ENCODE measurements around the gene TRAF1. TPM values are rescaled to one million over a fixed set of nuclear protein-coding genes. Genes with fewer than 3 reads are reported as not detected.
A peak's percentile ranks its signal among the peaks of the same experiment; 100 is the strongest.

TRAF1 gene
- polyA plus RNA-seq, 1 donor = 4.3 TPM

- DNase-seq (ENCODE audit: low read depth) = no peak
Measured at GRCh38 chr9:120941046-120941770, 14.6 kb upstream of the TRAF1 start.

- DNase-seq (ENCODE audit: low read depth) = no peak
Measured at GRCh38 chr9:120940573-120940972, 14.0 kb upstream of the TRAF1 start.

DNA sequence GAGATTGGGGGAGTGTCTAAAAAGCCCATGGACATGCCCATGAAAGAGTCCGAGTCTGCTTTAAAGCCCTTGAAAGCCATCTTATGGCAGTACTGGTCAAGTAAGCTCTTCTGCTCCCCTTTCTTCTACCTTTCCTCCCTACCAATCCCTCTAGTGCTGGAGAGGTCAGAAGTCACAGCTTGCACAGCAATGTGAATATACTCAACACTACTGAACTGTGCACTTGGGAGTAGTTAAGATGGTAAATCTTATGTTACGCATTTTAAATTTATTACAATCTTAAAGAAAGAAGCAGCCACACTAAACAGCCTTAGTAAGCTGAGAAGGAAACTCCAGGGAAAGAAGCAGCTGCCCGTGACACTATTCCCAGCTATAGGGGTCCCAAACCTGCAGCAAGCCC lies 12.3 kb upstream of the TRAF1 start:
- DNase-seq (ENCODE audit: low read depth) = no peak

- no peak for DNase-seq (ENCODE audit: low read depth)
Measured at GRCh38 chr9:120937596-120937995, 11.0 kb upstream of the TRAF1 start.

DNA sequence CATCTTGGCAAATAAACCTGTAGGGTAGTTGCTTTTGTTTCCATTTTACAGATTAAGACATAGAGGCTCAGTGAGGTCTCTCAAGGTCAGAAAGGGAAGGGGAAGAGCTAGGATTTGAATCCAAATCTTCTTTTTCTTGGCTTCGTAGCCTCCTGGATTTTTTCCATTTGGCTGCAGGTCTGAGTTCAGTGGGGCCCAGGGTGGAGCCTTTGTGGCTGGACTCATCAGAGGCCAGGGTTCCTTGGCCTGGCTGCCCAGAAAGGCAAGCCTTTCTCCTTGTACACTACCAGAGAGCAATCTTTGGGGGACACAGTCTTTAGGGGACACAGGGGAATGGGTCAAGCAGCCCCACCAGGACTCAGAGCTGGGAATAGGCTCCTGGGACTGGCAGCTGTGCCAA lies 10.5 kb upstream of the TRAF1 start:
- no peak for DNase-seq (ENCODE audit: low read depth)

DNA sequence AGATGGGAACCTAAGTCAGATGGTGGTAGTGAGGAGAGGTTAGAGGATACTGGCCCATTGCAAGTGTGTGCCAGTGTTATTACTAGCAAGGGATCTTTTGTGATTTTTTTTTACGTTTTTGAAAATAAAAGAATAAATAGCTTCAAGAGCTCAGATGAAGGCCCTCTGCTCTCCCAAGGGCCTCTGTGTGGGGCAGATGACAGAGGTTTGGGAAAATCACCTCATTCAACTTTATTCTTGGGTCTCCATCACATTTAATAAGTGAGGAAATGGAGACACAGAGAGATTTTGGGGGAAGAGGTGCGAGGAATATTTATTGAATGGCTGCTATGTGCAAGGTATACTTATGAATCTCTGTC lies 10.1 kb upstream of the TRAF1 start:
- no peak for DNase-seq (ENCODE audit: low read depth)

- peak; percentile 90 for DNase-seq (ENCODE audit: low read depth)
Measured at GRCh38 chr9:120936011-120936763, 9.6 kb upstream of the TRAF1 start.

DNA sequence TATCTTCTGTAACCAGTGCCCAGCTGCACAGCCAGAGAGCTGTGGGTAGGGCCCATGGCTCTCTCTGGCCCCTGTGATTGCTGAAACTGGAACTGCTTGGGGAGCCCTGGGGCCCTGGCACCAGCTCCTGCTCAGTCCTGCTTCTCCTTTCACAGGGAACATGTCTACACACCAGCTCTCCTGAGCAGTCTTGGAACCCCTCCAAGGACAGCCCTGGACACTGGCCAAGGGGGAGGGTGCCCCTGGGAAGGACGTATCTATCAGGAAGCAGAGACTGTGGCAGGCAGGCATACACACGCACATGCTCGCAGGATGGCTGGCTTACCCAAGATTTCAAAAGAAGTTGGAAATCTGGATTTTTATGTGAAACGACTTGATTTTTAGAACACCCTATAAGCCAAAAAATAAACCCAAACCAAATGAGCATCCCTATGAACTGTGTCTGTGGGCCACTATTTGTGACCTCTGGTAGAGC lies 8.8 kb upstream of the TRAF1 start:
- no peak for DNase-seq (ENCODE audit: low read depth)

DNA sequence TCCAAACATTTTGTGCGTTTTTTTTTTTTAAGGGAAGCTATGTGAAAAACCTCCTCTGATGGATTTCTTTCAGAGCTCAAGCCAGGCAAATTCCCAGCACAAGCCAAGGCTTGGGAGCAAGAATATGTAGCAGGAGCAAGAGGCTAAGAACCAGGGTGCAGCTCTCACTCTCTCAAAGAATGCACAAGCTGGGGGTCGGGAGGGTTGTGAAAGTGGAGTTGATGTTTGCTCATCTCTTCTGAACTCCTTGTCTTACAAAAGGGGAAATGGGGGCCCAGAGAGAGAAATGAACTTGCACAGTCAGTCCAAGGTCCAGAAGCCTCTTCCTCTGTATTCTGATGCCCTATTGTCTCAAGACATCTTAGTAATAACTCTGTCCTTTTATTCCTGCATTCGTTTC lies 7.7 kb upstream of the TRAF1 start:
- no peak for DNase-seq (ENCODE audit: low read depth)

GRCh38 chr9:120933310-120934055 lies 6.9 kb upstream of the TRAF1 start:
- no peak for DNase-seq (ENCODE audit: low read depth)

GRCh38 chr9:120932086-120932823 lies 5.7 kb upstream of the TRAF1 start:
- no peak for DNase-seq (ENCODE audit: low read depth)

DNA sequence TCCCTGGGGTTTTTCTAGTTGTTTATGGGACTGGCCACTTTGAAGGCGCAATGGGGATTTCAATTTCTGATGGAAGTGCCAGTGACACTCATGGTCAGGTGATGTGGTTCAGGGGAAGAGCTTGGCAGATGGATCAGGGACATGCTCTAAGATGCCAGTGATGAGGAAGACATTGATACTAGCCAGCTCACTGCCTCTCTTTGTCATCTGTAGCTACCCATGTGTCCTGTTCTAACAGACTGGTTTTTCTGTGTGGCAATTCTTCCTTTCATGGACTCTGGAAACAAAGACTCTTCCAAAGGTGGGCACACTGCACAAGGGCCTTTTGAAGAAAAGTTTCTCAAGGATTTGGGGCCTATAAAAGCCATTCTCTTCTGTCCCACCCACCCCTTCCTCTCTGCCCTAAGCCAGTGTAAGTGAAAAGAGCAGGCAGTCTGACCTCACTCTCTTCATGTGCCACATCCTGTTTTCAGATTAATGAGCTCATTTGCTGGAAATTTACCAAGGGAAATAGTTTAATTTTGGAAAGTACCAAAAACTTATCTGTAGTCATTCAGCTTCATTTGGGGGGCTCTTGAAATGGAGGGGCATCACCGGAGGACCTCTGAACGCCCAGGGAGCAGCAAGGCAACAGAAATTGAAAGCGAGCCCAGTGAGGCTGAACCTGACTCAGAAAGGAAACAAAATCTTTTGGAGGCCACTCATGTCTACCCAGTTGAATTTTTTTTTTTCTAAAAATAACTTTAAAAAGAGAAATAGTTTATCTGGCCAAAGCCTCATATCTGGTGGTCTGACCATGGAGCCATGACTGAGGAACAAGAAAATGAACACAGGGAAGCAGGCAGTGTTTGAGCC lies 4.9 kb upstream of the TRAF1 start:
- DNase-seq (ENCODE audit: low read depth) = no peak

GRCh38 chr9:120929229-120929791 lies 2.7 kb upstream of the TRAF1 start:
- DNase-seq (ENCODE audit: low read depth) = no peak

DNA sequence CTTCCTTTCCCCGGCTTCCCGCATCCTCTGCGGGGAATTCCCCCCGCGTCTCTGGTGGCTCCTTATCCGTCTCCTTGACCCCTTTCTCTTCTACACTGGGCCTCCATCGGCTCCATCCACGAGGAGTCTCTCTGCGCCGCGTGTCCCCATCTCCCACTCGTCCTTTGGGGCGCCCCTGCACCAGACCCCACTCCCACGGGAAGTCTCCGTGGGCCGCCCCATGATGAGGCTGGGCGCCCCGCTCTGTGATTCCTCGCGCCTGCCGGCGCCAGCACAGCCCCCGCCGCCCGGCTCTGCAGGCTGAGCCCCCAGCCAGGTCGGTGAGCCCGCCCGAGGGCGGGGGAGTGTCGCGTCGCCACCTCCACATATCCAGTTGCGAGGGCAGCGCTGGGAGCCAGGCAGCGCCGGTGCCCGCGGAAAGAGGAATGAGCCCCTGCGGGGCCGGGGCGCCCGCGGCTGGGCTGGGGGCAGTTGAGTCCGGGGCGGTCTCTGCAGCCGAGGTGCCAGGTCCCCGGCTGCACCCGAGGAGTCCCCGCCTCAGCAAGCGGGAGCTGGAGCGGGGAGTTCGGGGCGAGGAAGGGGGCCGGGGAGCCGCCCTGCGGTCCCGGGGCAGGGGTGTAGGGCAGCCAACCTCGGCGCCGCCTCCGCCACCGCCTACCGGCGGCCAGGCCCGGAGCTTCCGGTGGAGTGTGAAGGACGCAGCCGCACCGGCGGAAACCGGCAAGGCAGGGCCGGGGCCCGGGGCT lies 2.1 kb upstream of the TRAF1 start:
- DNase-seq (ENCODE audit: low read depth) = no peak

DNA sequence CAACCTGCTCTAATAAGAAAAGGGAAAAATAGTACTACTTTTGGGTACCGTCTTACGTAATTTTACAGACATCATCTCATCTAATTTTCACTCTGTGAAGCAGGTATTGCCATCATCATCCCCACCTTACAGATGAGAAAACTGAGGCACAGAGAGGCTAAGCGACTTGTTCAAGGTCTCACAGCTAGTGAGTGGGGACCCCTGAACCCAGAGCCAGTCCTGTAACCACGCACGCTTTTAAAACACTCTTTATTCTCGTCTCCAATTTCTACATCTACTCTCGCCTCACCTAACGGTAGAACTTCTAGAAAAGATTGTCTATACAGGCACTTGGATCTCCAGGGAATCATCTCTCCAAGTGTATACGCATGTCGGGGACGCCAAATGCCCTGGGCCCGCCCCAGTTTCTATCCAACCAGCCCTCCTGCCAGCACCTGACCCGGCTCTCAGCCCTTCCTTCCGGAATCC lies 1.5 kb upstream of the TRAF1 start:
- DNase-seq (ENCODE audit: low read depth) = no peak

GRCh38 chr9:120927269-120928014 lies 846 bp upstream of the TRAF1 start:
- no peak for DNase-seq (ENCODE audit: low read depth)

DNA sequence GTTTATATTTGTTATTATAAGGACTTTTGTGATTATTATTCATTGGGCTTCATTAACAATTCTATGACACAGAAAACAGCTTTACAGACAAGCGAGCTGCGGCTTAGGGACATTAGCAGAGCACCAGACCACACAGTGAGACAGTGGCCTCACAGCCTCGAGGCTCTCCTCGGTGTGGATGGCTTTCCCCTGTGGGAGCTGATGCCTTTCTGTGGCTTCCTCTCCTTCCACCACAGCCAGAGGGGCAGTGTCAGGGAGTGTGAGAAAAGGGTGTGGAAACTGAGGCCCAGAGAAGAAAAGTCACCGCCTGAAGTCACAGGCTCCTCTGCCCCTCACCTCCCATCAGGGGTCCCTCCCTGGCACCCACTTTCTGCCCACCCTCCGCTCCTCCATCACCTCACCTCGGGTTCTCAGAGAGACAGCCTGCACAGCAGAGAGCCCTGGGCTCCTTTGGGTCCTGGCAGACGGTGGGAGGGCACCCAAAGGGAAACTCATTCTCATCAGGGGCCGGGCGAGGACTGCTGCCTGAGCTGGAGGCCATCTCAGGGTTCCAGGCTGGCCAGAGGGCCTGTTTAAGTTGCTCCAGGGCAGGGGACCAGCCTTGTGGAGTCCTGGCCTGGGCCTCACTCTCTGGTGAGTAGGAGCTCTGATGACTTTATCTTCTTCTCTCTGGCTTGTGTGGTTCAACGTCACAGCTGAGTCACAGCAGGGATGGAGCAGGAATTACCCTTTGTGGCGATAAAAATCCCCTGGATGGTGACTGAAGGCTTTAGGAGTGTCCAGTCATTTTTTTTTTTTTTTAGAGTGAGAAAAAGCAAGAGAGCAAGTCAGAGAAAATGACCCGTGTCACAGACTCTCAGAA lies 830 bp downstream of the TRAF1 start:
- DNase-seq (ENCODE audit: low read depth) = no peak
